ENCODE results near the gene SMTN.
A peak's percentile ranks its signal among the peaks of the same experiment; 100 is the strongest.
"Not testable (repeated sequence)": the region's sequence is repeated elsewhere in the genome, so short reads cannot be mapped to it uniquely, and the experiment has no call there.

Gene SMTN

GRCh38 chr22:31080848-31081649, at the start of gene SMTN:
TSS of gene SMTN (plus strand) at chr22:31081318. CDS start at chr22:31083259, 1,941 bp downstream.
- intact Hi-C loops (cut with DNase I) = loop anchor here (10.0 kb wide), 1 partner anchor 154 kb away; no protein-coding TSS in a partner anchor
- peak; percentile 45 to 96 (median 76) for DNase-seq

GRCh38 chr22:31036671-31037550, 44.2 kb upstream of the SMTN start:
- no peak for DNase-seq
- intact Hi-C loops (cut with DNase I) = no loop called here

- no peak for DNase-seq
- intact Hi-C loops (cut with DNase I) = no loop called here
These were observed 42.4 kb upstream of the SMTN start for GRCh38 chr22:31038686-31039085.

GRCh38 chr22:31039393-31039792, 41.7 kb upstream of the SMTN start:
- intact Hi-C loops (cut with DNase I) = no loop called here
- no peak for DNase-seq

GRCh38 chr22:31040542-31041398, 40.3 kb upstream of the SMTN start:
- intact Hi-C loops (cut with DNase I) = no loop called here
- no peak for DNase-seq

- DNase-seq = no peak
- intact Hi-C loops (cut with DNase I) = no loop called here
These were observed 36.8 kb upstream of the SMTN start for GRCh38 chr22:31044262-31044861.

- no peak for DNase-seq
- intact Hi-C loops (cut with DNase I) = no loop called here
These were observed 35.1 kb upstream of the SMTN start for GRCh38 chr22:31045900-31046538.

- DNase-seq = no peak
- intact Hi-C loops (cut with DNase I) = no loop called here
These were observed 34.4 kb upstream of the SMTN start for GRCh38 chr22:31046539-31047226.

GRCh38 chr22:31048570-31048969, 32.5 kb upstream of the SMTN start:
- intact Hi-C loops (cut with DNase I) = no loop called here

GRCh38 chr22:31049815-31050420, 31.2 kb upstream of the SMTN start:
- DNase-seq = no peak
- intact Hi-C loops (cut with DNase I) = no loop called here

More at GRCh38 chr22:31048570-31048969, 32.5 kb upstream of the SMTN start:
- DNase-seq = no peak

- no peak for DNase-seq
These were observed 25.9 kb upstream of the SMTN start for GRCh38 chr22:31055117-31055634.

GRCh38 chr22:31055635-31056159, 25.4 kb upstream of the SMTN start:
- intact Hi-C loops (cut with DNase I) = no loop called here
- DNase-seq = peak; percentile 9 to 88 (median 38)

More at GRCh38 chr22:31055117-31055634, 25.9 kb upstream of the SMTN start:
- intact Hi-C loops (cut with DNase I) = no loop called here

GRCh38 chr22:31056986-31057599, 24.0 kb upstream of the SMTN start:
- intact Hi-C loops (cut with DNase I) = no loop called here
- DNase-seq = peak in 1 of 10 donors; percentile 27

- intact Hi-C loops (cut with DNase I) = not testable (repeated sequence)
These were observed 21.5 kb upstream of the SMTN start for GRCh38 chr22:31059663-31060062.

GRCh38 chr22:31062566-31063230, 18.4 kb upstream of the SMTN start:
- intact Hi-C loops (cut with DNase I) = no loop called here
- no peak for DNase-seq

More at GRCh38 chr22:31059663-31060062, 21.5 kb upstream of the SMTN start:
- peak in 1 of 10 donors; percentile 48 for DNase-seq

- DNase-seq = peak in 1 of 10 donors; percentile 71
- intact Hi-C loops (cut with DNase I) = no loop called here
These were observed 16.7 kb upstream of the SMTN start for GRCh38 chr22:31064369-31064768.

- intact Hi-C loops (cut with DNase I) = no loop called here
These were observed 12.1 kb upstream of the SMTN start for GRCh38 chr22:31068970-31069369.

More at GRCh38 chr22:31068970-31069369, 12.1 kb upstream of the SMTN start:
- DNase-seq = no peak

Measured in posterior cingulate gyrus (tissue), 11 donors.